SIG-M5 (cell line): ENCODE data around the gene CHKB.

Experiments
- DNase-seq: peaks from one replicate; lab custom pipeline; 2025; lab: John Stamatoyannopoulos, UW

CHKB gene

GRCh38 chr22:50599816-50600455 lies 17.3 kb upstream of the CHKB start:
- DNase-seq = no peak

DNA sequence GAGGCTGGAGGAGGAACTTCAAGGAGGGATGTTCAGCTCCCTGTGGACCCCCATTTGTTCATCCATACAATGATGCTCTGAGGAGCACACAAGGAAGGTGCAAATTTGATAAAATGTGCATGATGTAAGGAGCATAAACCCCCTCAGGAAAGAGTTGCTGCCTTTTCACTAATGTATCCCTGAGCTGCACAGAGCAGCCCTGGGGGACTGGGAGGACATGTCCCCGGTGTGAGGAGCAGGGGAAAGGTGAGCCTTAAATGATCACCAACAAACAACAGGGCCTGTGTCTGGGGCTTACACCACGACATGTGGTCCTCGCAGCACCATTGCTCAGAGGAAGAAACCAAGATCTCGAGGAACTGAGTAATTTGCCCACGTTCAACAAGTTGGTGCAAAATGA lies 14.4 kb upstream of the CHKB start:
- no peak for DNase-seq

DNA sequence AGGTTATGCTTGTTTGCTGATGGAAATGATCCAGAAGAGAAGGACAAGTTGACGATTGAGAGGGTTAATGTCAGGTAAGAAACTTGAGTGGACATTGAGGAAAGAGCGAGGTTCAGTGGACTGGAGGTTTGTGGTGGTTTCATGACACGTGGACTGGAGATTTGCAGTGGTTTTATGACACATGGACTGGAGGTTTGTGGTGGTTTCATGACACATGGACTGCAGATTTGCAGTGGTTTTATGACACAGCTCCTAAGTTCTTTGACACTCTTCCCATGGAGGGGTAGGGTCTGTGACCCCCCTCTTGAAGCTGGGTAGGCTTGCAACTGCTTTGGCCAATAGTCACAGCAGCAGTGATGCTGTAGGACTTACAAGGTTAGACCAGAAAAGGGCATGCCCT lies 12.5 kb upstream of the CHKB start:
- DNase-seq = no peak

DNA sequence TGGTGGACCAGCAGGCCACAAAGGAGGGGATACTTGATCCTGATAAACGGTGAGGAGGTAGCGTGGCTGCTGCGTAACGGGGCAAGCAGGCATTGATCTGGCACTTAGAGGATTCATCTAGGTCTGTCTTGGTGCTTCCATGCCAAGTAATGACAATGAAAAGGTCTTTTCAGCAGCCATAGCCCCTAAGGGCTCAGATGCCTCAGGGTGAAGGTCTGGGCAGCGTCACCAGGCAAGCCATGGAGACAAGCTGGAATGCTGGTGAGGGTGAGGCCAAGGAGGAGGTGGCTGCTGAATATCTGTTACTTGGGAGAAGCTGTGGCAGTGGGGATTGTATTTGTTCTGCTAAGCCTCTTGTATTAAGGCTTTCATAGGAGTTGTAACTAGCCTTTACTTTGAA lies 4.8 kb upstream of the CHKB start:
- DNase-seq = no peak

DNA sequence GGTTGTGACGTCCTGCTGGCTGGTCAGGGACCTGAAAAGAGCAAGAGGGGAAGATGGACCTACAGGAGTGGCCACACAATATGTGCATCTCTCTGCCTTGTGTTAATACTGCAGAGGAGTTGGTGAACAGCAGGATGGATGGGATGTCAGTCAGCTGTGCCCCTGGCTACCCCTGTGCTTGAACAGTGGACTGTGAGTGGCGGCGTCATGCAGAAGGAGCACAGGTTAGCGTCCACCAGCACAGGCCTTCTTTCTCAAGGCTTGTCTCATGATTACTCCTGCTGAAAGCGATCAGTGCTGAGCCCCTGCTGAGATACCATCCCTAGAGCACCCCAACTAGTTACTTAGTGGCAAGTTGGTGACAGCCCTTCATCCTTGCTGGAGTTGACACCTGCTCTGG lies 3.8 kb upstream of the CHKB start:
- no peak for DNase-seq

- DNase-seq = no peak
These were observed 3.1 kb upstream of the CHKB start for GRCh38 chr22:50585781-50586180.

GRCh38 chr22:50585238-50585637 lies 2.6 kb upstream of the CHKB start:
- DNase-seq = no peak

DNA sequence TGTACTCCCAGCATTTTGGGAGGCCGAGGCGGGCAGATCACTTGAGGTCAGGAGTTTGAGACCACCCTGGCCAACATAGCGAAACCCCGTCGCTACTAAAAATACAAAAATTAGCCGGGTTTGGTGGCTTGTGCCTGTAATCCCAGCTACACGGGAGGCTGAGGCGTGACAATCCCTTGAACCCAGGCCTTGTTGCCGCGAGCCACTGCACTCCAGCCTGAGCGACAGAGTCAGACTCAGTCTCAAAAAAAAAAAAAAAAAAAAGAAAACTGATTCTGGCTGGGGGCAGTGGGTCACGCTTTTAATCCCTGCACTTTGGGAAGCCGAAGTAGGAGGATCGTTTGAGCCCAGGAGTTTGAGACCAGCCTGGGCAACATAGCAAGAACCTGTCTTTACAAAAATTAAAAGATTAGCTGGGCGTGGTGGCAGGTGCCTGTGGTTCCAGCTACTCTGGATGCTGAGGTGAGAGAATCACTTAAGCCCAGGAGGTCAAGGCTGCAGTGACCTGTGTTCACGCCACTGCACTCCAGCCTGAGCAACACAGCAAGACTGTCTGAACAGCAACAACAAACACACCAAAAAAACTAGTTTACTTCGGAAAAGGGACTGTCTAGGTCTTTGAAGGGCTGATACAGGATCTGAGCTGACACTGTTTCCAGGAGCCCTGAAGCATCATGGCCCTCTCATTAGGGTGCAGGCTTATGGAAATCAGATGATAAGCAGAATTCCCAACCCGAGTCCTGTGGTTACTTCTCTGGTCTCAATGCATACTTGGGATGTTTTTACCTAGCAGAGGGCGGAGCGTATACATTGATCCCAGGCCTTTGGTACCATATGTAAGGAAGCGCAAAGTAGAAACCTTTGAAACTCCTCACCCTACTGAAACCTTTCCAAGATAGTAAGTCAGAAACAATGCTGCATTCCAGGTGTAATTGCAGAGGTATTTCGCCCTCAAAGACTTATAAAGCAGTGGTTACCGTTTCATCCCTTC lies 1.8 kb upstream of the CHKB start:
- no peak for DNase-seq

DNA sequence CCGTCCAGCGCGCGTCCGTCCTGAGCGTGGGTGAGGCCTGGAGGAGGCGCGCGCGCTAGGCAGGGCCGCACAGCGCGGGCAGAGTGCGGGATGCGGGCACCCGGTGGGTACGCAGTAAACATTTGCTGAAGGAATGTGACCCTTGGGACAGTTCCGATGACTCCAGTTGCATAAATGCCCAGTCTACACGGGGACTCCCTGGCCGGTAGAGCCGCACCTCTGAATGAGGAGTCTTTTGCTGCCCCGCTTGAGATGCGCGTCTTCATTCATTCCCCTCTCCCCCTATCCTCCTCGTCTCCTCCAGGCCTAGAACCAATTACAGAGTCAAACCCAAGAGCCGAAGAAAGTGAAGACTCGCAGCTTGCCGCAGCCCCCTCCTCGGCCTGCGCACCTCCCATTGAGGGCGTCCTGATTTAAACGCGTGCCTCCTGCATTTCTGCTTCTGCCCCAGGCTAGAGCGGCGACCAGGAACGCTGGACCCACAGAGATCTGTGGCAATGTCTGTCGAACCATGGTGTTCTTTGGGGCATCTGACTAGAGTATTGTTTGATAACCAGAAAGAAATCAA lies 729 bp upstream of the CHKB start:
- DNase-seq = no peak

- no peak for DNase-seq
These were observed 628 bp downstream of the CHKB start for GRCh38 chr22:50581950-50582492.

DNA sequence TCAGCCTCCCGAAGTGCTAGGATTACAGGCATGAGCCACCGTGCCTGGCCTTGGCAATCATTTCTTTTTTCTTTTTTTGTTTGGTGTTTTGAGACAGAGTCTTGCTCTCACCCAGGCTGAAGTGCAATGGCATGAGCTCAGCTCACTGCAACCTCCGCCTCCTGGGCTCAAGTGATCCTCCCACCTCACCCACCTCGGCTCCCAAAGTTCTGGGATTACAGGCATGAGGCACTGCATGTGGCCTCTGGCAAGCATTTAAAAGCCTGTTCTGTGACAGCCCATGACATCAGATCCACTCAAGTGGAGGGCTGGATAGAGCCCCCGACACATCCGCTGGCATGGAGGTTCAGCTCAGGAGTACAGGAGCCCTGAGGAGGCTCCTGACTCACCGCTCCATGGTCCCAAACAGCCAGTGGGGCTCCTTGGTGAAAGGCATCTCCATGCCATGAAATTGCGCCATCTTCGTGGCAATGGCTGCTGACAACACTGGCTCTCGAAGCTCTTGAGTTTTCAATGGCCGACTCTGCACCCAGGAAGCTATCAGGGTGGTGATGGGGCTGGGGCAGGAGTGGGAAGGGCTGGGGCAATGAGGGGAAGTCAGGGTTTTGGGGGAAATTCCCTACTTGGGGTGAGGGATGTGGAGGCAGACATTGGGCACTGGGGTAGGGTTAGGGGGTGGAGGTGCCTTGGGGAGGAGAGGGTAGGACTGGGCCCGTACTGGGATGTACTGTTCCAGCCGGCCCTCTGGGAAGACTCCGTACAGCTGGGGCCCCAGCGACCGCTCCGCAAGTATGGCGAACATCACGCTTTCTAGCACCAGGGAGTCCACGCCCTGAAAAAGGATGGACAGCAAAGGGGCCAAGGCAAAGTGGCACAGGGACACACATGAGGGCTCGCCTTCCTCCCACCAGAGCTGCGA lies 1.4 kb downstream of the CHKB start:
- no peak for DNase-seq

DNA sequence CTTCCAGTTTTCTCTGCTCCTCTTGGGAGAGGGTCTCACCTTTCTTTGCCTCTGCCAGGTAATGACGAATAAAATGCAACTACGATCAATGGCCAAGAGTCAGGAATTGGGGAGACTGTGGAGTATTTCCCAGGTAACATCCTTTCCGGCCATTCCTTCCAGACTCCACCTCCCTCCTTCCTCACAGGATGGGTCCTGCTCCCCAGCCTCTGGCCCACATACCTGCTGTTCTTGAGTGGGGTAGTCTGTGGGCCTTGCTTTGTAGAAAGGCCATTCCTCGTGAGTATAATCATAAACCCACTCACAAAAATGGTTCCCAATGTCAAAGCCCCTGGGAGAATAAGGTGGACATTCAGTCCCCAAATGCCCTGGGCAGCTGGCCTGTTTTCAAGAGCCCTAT lies 2.9 kb downstream of the CHKB start:
- no peak for DNase-seq

DNA sequence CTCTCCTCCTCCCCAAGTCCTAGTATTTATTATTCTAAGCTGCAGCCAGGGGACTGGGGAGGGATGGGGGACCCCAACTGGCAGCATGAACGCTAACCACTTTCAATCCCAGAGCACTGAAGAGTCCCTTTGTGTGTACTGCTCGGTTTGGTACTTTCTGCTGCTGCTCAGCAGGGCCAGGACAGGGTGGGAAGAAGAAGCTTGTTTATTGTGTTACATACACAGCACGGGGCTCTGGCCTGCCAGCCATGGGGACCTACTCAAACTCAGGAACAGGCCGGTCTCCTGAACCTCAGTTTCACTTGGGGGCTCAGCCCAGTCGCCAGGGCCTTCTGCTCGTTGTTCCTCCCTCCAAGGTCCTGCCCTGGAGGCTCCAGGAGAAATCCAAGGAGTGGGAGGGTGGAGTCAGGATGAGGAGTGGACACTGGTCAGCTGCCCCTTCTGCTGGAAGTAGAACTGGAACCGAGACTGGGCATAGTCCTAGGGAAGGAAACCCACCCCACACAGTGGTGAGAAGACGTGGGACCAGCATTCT lies 3.8 kb downstream of the CHKB start:
- DNase-seq = no peak

DNA sequence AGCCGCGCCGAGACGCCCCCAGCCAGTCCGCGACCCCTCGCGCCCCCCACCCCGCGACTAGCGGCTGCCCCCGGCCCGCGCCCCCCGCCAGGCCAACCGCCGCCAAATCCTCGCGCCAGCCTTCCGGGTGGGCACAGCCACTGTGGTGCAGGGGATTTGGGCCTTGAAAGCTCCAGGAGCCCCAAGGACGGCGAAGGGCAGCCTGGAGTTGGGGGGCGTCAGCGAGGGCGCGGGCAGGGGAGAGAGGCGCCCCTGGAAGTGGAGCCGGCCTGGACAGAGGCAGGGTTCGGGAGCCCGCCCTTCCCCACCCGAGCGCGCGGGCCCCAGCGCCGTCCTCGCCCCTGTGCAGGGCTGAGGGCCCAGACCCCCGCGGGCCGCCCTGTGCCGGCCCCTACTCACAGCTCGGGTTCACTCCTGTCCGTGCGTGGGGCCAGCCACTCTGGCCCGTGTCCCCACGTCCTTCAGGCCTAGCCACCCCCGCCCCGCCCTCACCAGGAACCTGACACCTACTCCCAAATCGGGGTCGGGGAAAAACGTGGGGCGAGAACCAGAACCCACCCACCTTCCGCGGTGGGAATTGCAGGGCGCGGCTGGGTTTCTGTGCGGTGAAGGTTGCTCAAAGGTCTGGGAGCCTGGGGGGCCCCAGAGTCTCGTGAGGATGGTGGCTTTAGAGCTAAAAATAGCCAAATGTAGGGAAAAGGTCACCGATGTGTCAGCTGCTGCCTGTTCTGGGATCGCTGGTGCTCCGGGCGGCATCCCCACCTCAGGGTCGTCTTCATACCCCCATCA lies 4.5 kb downstream of the CHKB start, which contains the start of gene CPT1B:
Gene CPT1B (minus strand): TSS at position 441 of the 789 bp plus-strand sequence. CDS start 512 bp downstream, outside the sequence.
- DNase-seq = no peak

- DNase-seq = no peak
These were observed 5.0 kb downstream of the CHKB start for GRCh38 chr22:50577697-50577986.

GRCh38 chr22:50576806-50577696 lies 5.6 kb downstream of the CHKB start:
- no peak for DNase-seq

- no peak for DNase-seq
These were observed 6.6 kb downstream of the CHKB start for GRCh38 chr22:50576070-50576469.

- no peak for DNase-seq
These were observed 7.2 kb downstream of the CHKB start for GRCh38 chr22:50575426-50575941.

DNA sequence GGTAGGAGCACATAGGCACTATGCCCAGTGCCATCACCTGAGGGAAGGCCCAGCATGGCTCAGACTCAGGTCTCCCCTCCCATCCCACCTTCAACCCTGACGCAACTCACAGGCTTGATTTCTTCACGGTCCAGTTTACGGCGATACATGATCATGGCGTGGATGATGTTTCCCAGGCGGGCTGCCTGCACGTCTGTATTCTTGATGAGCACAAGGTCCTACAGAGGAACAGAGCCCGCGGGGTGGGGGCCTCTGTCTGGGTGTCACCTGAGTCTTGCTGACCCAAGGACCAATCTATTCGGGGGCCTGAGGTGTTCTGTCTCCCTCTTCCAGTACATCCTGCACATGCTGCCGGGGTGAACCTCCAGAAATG lies 8.3 kb downstream of the CHKB start:
- DNase-seq = no peak
